ENCODE results near the gene SPOCK1.
"Not testable (repeated sequence)": the region's sequence is repeated elsewhere in the genome, so short reads cannot be mapped to it uniquely, and the experiment has no call there.

The SPOCK1 gene

GRCh38 chr5:137394380-137394779 is 104.7 kb downstream of the SPOCK1 start:
- DNase-seq (ENCODE audit: low spot score) = no peak

GRCh38 chr5:137393196-137393993 is 105.7 kb downstream of the SPOCK1 start:
- DNase-seq (ENCODE audit: low spot score) = no peak

- no peak for DNase-seq (ENCODE audit: low spot score)
Measured at GRCh38 chr5:137392261-137392660, 106.9 kb downstream of the SPOCK1 start.

- not testable (repeated sequence) for DNase-seq (ENCODE audit: low spot score)
Measured at GRCh38 chr5:137391044-137391443, 108.1 kb downstream of the SPOCK1 start.

GRCh38 chr5:137389042-137389441 is 110.1 kb downstream of the SPOCK1 start:
- DNase-seq (ENCODE audit: low spot score) = no peak

- DNase-seq (ENCODE audit: low spot score) = no peak
Measured at GRCh38 chr5:137385064-137385463, 114.1 kb downstream of the SPOCK1 start.

GRCh38 chr5:137383909-137384308 is 115.2 kb downstream of the SPOCK1 start:
- DNase-seq (ENCODE audit: low spot score) = no peak

- no peak for DNase-seq (ENCODE audit: low spot score)
Measured at GRCh38 chr5:137381555-137381954, 117.6 kb downstream of the SPOCK1 start.

GRCh38 chr5:137379555-137380286 is 119.4 kb downstream of the SPOCK1 start:
- no peak for DNase-seq (ENCODE audit: low spot score)

- peak; percentile 35 for DNase-seq (ENCODE audit: low spot score)
Measured at GRCh38 chr5:137375741-137376526, 123.2 kb downstream of the SPOCK1 start.

GRCh38 chr5:137374110-137374714 is 124.9 kb downstream of the SPOCK1 start:
- DNase-seq (ENCODE audit: low spot score) = no peak

- DNase-seq (ENCODE audit: low spot score) = no peak
Measured at GRCh38 chr5:137372773-137373160, 126.4 kb downstream of the SPOCK1 start.

GRCh38 chr5:137372016-137372772 is 126.9 kb downstream of the SPOCK1 start:
- no peak for DNase-seq (ENCODE audit: low spot score)

GRCh38 chr5:137370096-137371071 is 128.7 kb downstream of the SPOCK1 start:
- DNase-seq (ENCODE audit: low spot score) = no peak

GRCh38 chr5:137368651-137369050 is 130.5 kb downstream of the SPOCK1 start:
- DNase-seq (ENCODE audit: low spot score) = no peak

- no peak for DNase-seq (ENCODE audit: low spot score)
Measured at GRCh38 chr5:137367951-137368350, 131.2 kb downstream of the SPOCK1 start.

GRCh38 chr5:137366526-137366925 is 132.6 kb downstream of the SPOCK1 start:
- DNase-seq (ENCODE audit: low spot score) = no peak

- DNase-seq (ENCODE audit: low spot score) = no peak
Measured at GRCh38 chr5:137365126-137365865, 133.8 kb downstream of the SPOCK1 start.

- DNase-seq (ENCODE audit: low spot score) = no peak
Measured at GRCh38 chr5:137361280-137361679, 137.8 kb downstream of the SPOCK1 start.
